GM12878 (cell line): ENCODE results near the gene CKS2. TPM values are rescaled to one million over a fixed set of nuclear protein-coding genes. Genes with fewer than 3 reads are reported as not detected.

ENCODE experiments used
- ATAC-seq: fragments of 200-7000 bp; cut with Tn5 transposase; 3 replicates; pipeline ENCODE4 v1.9.1; 2020; ENCODE audit warnings: mild to moderate bottlenecking, moderate library complexity
- BruUV-seq: library from RNA; stranded (reverse); fragments of 400-500 nt; replicated peaks from 2 replicates; lab custom pipeline; 2021; lab: Mats Ljungman, UMichigan
- CTCF ChIA-PET: fragments of 300-600 bp; sonication (Branson Sonifier 250); formaldehyde crosslinking; extraction: SDS; loops from one replicate; lab custom pipeline; 2021; ENCODE audit warnings: inconsistent platforms; lab: Yijun Ruan, JAX
- POLR2A ChIA-PET: fragments of 350-600 bp; formaldehyde crosslinking; extraction: SDS; loops from one replicate; lab custom pipeline; 2021; ENCODE audit warnings: inconsistent platforms; lab: Charles Lee
- RAD21 ChIA-PET: fragments of 300-600 bp; sonication (Branson Sonifier 250); formaldehyde crosslinking; loops from one replicate; lab custom pipeline; 2023; ENCODE audit warnings: antibody characterized with exemption; ENCODE audit not compliant: unreplicated experiment; lab: Charles Lee
- SMC1A ChIA-PET: fragments of 300-600 bp; sonication (Branson Sonifier 250); formaldehyde crosslinking; loops from one replicate; lab custom pipeline; 2023; ENCODE audit not compliant: unreplicated experiment, uncharacterized antibody; lab: Charles Lee
- DNase-seq: peaks from one replicate; pipeline ENCODE4 v3.0.0-alpha.2; 2011; ENCODE audit warnings: low read depth, low spot score
- FAIRE-seq: peaks from 3 replicates; lab custom pipeline; 2011; peaks lifted over from hg19 to GRCh38; lab: Jason Lieb, UNC
- H2AFZ ChIP-seq: 2 replicates; pipeline ENCODE4 v1.6.0; 2011; ENCODE audit warnings: low read depth, low read length, control low read depth; ENCODE audit not compliant: control insufficient read depth
- H3K27ac ChIP-seq: 2 replicates; pipeline ENCODE4 v1.5.1; 2011; ENCODE audit warnings: control low read depth; ENCODE audit not compliant: control insufficient read depth, insufficient read depth
- H3K27me3 ChIP-seq, 2 experiments: replicated peaks in 1 of 2; 2 replicates each; pipeline versions ENCODE4 v1.6.0 to v1.6.1; 2011; ENCODE audit warnings: low read length in 1 of 2; ENCODE audit not compliant: control insufficient read depth in 2 of 2, insufficient read depth in 2 of 2
- H3K36me3 ChIP-seq, 2 experiments: 2 replicates each; pipeline ENCODE4 v1.5.1; 2011; ENCODE audit warnings: low read length in 1 of 2; ENCODE audit not compliant: control insufficient read depth in 2 of 2, insufficient read depth in 2 of 2
- H3K4me1 ChIP-seq: 2 replicates; pipeline ENCODE4 v1.6.1; 2011; ENCODE audit warnings: mild to moderate bottlenecking, low read length, moderate library complexity, mixed read lengths; ENCODE audit not compliant: control insufficient read depth, insufficient read depth
- H3K4me2 ChIP-seq: 2 replicates; pipeline ENCODE4 v1.6.0; 2011; ENCODE audit warnings: control low read depth; ENCODE audit not compliant: control insufficient read depth, insufficient read depth
- H3K4me3 ChIP-seq: fragments of 200-600 bp; sonication (generic); 2 replicates; pipeline ENCODE4 v1.5.1; 2016
- H3K79me2 ChIP-seq: 2 replicates; pipeline ENCODE4 v1.6.0; 2011; ENCODE audit warnings: low read length; ENCODE audit not compliant: control insufficient read depth, insufficient read depth
- H3K9ac ChIP-seq: 2 replicates; pipeline ENCODE4 v1.8.0; 2011; ENCODE audit warnings: low read length, control low read depth, mixed read lengths; ENCODE audit not compliant: control insufficient read depth, insufficient read depth
- H3K9me3 ChIP-seq: replicated peaks from 3 replicates; pipeline ENCODE4 v1.5.1; 2011; ENCODE audit warnings: mild to moderate bottlenecking, low read length; ENCODE audit not compliant: control insufficient read depth, insufficient read depth
- H4K20me1 ChIP-seq: 2 replicates; pipeline ENCODE4 v1.6.0; 2011; ENCODE audit not compliant: control insufficient read depth, insufficient read depth
- CEBPB ChIP-seq, 2 experiments: fragments of 150-350 bp in 1 of 2; IDR thresholded peaks; 2 replicates each; pipeline ENCODE4 v1.6.1; 2012 to 2014; ENCODE audit warnings: low read depth in 2 of 2, low read length in 2 of 2, borderline replicate concordance in 1 of 2, inconsistent platforms in 1 of 2
- EP300 ChIP-seq, 2 experiments: fragments of 150-350 bp in 1 of 2; IDR thresholded peaks; 2 replicates each; pipeline ENCODE4 v1.6.1; 2011 to 2012; ENCODE audit warnings: low read depth in 2 of 2, low read length in 2 of 2, borderline replicate concordance in 1 of 2, improper control_type of control experiment in 1 of 2, inconsistent platforms in 1 of 2; ENCODE audit not compliant: control insufficient read depth in 1 of 2
- IKZF2 ChIP-seq, 2 experiments: fragments of 450-650 bp; IDR thresholded peaks; 2 replicates each; pipeline ENCODE4 v1.6.1; 2017; ENCODE audit warnings: mild to moderate bottlenecking in 2 of 2, moderate library complexity in 2 of 2
- JUNB ChIP-seq: IDR thresholded peaks from 2 replicates; pipeline ENCODE4 v1.6.1; 2016; ENCODE audit warnings: antibody characterized with exemption, mild to moderate bottlenecking
- MEF2A ChIP-seq: IDR thresholded peaks from 2 replicates; pipeline ENCODE4 v1.6.1; 2011; ENCODE audit warnings: low read depth, mild to moderate bottlenecking, low read length, moderate library complexity; ENCODE audit not compliant: insufficient read depth
- MXI1 ChIP-seq: fragments of 150-350 bp; IDR thresholded peaks from 2 replicates; pipeline ENCODE4 v1.6.1; 2011; ENCODE audit warnings: low read depth, mild to moderate bottlenecking, inconsistent platforms, low read length, improper control_type of control experiment
- NFIC ChIP-seq: IDR thresholded peaks from 2 replicates; pipeline ENCODE4 v1.6.1; 2012; ENCODE audit warnings: low read depth, mild to moderate bottlenecking, inconsistent platforms, low read length, moderate library complexity
- RUNX3 ChIP-seq: IDR thresholded peaks from 2 replicates; pipeline ENCODE4 v1.6.1; 2012; ENCODE audit warnings: low read length, inconsistent platforms
- TBL1XR1 ChIP-seq: IDR thresholded peaks from 2 replicates; pipeline ENCODE4 v1.6.1; 2012; ENCODE audit warnings: low read depth, low read length, improper control_type of control experiment
- ZBED1 ChIP-seq: IDR thresholded peaks from 2 replicates; pipeline ENCODE4 v1.6.1; 2016; ENCODE audit warnings: borderline replicate concordance
- ZNF24 ChIP-seq: fragments of 450-650 bp; IDR thresholded peaks from 2 replicates; pipeline ENCODE4 v1.6.1; 2017; ENCODE audit warnings: antibody characterized with exemption, mild to moderate bottlenecking
- WGBS: methylation state at CpG from one replicate; pipeline ENCODE4 v1.1.6; 2016; ENCODE audit warnings: low lambda C conversion rate; ENCODE audit not compliant: insufficient replicate concordance, insufficient coverage; ENCODE audit errors: missing lambda C conversion rate; 5-methylcytosine and 5-hydroxymethylcytosine counted together
- in situ Hi-C: fragments of 300-500 bp; cut with MboI; formaldehyde crosslinking; loops from 9 replicates; pipeline ENCODE4 v1.14.3; 2018; ENCODE audit warnings: mixed read lengths
- intact Hi-C: fragments of 100-400 bp; cut with micrococcal nuclease; formaldehyde crosslinking; loops from one replicate; pipeline ENCODE4 v1.14.2; 2022; ENCODE audit not compliant: unreplicated experiment
- polyA plus RNA-seq, 11 experiments: library from polyadenylated mRNA; depleted of rRNA in 4 of 11; unstranded in 6 of 11; stranded (reverse) in 5 of 11; fragments of >200 nt; fragmentation: Nextera tagmentation in 4 of 11; fragmentation: Illumina TruSeq in 1 of 11; extraction: Ambion mirVana in 4 of 11; extraction: Trizol in 1 of 11; gene quantifications; 1 replicate in 1 of 11; 2 replicates in 10 of 11; pipeline versions ENCODE4 v1.2.1 to v1.2.3, GENCODE V29; 2011 to 2016; ENCODE audit warnings: inconsistent platforms in 2 of 11, missing spikeins in 2 of 11, low read depth in 1 of 11
- total RNA-seq, 4 experiments: library from RNA; depleted of rRNA in 3 of 4; stranded (reverse); fragments of >200 nt in 3 of 4; fragmentation: Illumina TruSeq in 1 of 4; extraction: Trizol in 1 of 4; gene quantifications; 2 replicates each; pipeline versions ENCODE4 v1.2.1 to v1.2.3, GENCODE V29; 2013 to 2021
- TF ChIP-seq, protein P1 (sequence below): IDR thresholded peaks from 2 replicates; pipeline ENCODE4 v1.6.1; 2012; ENCODE audit warnings: low read length, inconsistent platforms
- TF ChIP-seq, protein P2 (sequence below): IDR thresholded peaks from 2 replicates; pipeline ENCODE4 v1.6.1; 2011; ENCODE audit warnings: borderline replicate concordance, low read depth, mild to moderate bottlenecking, moderate library complexity, low read length; ENCODE audit not compliant: insufficient read depth, poor library complexity, severe bottlenecking

CKS2 gene
- total and polyA plus RNA-seq, 10 of the 15 experiments (the other 5 are each of a cell fraction or from before 2014, with no cell fraction given), result 172 to 1,251 (median 503) TPM

DNA sequence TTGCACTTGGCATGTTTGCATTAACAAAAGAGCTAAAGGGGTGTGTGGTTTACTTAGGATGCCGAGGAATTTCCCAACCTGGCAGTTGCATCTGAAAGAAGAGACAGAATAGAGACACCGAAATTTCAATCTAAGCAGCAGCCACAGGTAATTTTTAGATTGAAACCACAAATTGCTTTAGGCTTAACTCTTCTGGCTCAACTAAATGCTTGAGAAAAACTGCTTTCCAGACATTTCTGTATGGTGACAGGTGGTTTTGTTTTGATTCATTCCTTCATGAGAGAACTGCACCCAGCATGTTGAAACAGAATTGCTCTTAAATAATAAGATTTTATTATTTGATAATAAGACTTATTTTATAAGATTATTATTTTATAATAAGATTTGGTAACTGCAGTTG lies 28.8 kb downstream of the CKS2 start:
- POLR2A ChIA-PET, result interaction anchor here (1.0 to 1.4 kb wide), 4 partner anchors 13 to 71 kb away, joined by 3 to 4 read pairs (median 4); no protein-coding TSS in a partner anchor
- 7% methylated on average over 2 of the region's 2 CpGs for WGBS
- Histone ChIP-seq H3K79me2 (no peaks in the 10 kb centered on the region; the same call in 1 of the 2 replicates), H3K36me3 (peaks cover 0 to 23% of the 10 kb centered on the region in 2 experiments; a peak in 3 of 4 replicates), H2AFZ (no peak overlapping the region), H3K9me3 (peaks cover 2% of the 10 kb centered on the region; the same call in 1 of the 3 replicates), H3K27me3 (no peaks in the 10 kb centered on the region), H4K20me1 (no peaks in the 10 kb centered on the region), H3K9ac (peak overlapping the region; percentile 15; the same call in 1 of the 2 replicates), H3K4me1 (peaks cover 22% of the 10 kb centered on the region), H3K27ac (peak overlapping the region; percentile 85), H3K4me2 (peak overlapping the region; percentile 36), H3K4me3 (no peak overlapping the region)
- RAD21 ChIA-PET, result interaction anchor here (0.8 to 2.1 kb wide), 10 partner anchors 8 to 209 kb away, joined by 3 to 18 read pairs (median 4); no protein-coding TSS in a partner anchor
- intact Hi-C loops (loop anchor here (2.0 kb wide), 1 partner anchor 19 kb away; no protein-coding TSS in a partner anchor), in situ Hi-C loops (no loop called here)
- no TSS peak for BruUV-seq
- CTCF ChIA-PET, result interaction anchor here (0.9 to 1.5 kb wide), 4 partner anchors 8 to 209 kb away, joined by 3 to 7 read pairs (median 6); no protein-coding TSS in a partner anchor
- no peak for FAIRE-seq
- DNase-seq, result peak; percentile 65
- SMC1A ChIA-PET, result interaction anchor here (0.8 to 2.2 kb wide), 10 partner anchors 13 to 258 kb away, joined by 3 to 20 read pairs (median 4); no protein-coding TSS in a partner anchor
- peak; percentile 77 for ATAC-seq
- TF ChIP-seq ZBED1 (no peak), IKZF2 (IDR thresholded peaks at IDR 0.05) (peak in 1 of 2 experiments; percentile 41; a peak in 1 of 4 replicates), TBL1XR1 (0 out of 2 replicates have a peak, but pooled peaks have one; percentile 51), EP300 (IDR thresholded peaks at IDR 0.05; ENCODE audit: borderline replicate concordance in 1 of 2, control insufficient read depth in 1 of 2, low read depth in 2 of 2, low read length in 2 of 2) (peak in 1 of 2 experiments; percentile 43; a peak in 1 of 4 replicates), MXI1 (no peak), CEBPB (IDR thresholded peaks at IDR 0.05; ENCODE audit: borderline replicate concordance in 1 of 2, low read depth in 2 of 2, low read length in 2 of 2) (no peak), ZNF24 (0 out of 2 replicates have a peak, but pooled peaks have one; percentile 40), JUNB (peak; percentile 54), NFIC (peak; percentile 71; the same call in 1 of the 2 replicates), MEF2A (peak; percentile 33; the same call in 1 of the 2 replicates), RUNX3 (peak; percentile 91)
- TF ChIP-seq, protein P1, sequence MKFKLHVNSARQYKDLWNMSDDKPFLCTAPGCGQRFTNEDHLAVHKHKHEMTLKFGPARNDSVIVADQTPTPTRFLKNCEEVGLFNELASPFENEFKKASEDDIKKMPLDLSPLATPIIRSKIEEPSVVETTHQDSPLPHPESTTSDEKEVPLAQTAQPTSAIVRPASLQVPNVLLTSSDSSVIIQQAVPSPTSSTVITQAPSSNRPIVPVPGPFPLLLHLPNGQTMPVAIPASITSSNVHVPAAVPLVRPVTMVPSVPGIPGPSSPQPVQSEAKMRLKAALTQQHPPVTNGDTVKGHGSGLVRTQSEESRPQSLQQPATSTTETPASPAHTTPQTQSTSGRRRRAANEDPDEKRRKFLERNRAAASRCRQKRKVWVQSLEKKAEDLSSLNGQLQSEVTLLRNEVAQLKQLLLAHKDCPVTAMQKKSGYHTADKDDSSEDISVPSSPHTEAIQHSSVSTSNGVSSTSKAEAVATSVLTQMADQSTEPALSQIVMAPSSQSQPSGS, result peak; percentile 46
- TF ChIP-seq, protein P2, sequence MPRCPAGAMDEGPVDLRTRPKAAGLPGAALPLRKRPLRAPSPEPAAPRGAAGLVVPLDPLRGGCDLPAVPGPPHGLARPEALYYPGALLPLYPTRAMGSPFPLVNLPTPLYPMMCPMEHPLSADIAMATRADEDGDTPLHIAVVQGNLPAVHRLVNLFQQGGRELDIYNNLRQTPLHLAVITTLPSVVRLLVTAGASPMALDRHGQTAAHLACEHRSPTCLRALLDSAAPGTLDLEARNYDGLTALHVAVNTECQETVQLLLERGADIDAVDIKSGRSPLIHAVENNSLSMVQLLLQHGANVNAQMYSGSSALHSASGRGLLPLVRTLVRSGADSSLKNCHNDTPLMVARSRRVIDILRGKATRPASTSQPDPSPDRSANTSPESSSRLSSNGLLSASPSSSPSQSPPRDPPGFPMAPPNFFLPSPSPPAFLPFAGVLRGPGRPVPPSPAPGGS, result peak; percentile 17
